ENCODE results near the gene COL16A1. TPM values are rescaled to one million over a fixed set of nuclear protein-coding genes. Genes with fewer than 3 reads are reported as not detected.

COL16A1 gene
- total RNA-seq, 1 donor from 2014 or later = 0.79 TPM

GRCh38 chr1:31733389-31734219 is 29.8 kb upstream of the COL16A1 start:
- no peak for DNase-seq (ENCODE audit: low read depth in 2 of 2)

GRCh38 chr1:31732751-31733289 is 29.0 kb upstream of the COL16A1 start:
- no peak for DNase-seq (ENCODE audit: low read depth in 2 of 2)

- DNase-seq (ENCODE audit: low read depth in 2 of 2) = no peak
These were observed 28.5 kb upstream of the COL16A1 start for GRCh38 chr1:31732343-31732742.

- DNase-seq (ENCODE audit: low read depth in 2 of 2) = no peak
These were observed 27.3 kb upstream of the COL16A1 start for GRCh38 chr1:31731049-31731565.

GRCh38 chr1:31730336-31731048 is 26.7 kb upstream of the COL16A1 start:
- no peak for DNase-seq (ENCODE audit: low read depth in 2 of 2)

GRCh38 chr1:31727849-31728248 is 24.0 kb upstream of the COL16A1 start:
- DNase-seq (ENCODE audit: low read depth in 2 of 2) = no peak

GRCh38 chr1:31727195-31727594 is 23.4 kb upstream of the COL16A1 start:
- no peak for DNase-seq (ENCODE audit: low read depth in 2 of 2)

GRCh38 chr1:31726715-31727114 is 22.9 kb upstream of the COL16A1 start:
- no peak for DNase-seq (ENCODE audit: low read depth in 2 of 2)

GRCh38 chr1:31725777-31726535 is 22.1 kb upstream of the COL16A1 start:
- DNase-seq (ENCODE audit: low read depth in 2 of 2) = no peak

GRCh38 chr1:31725134-31725533 is 21.3 kb upstream of the COL16A1 start:
- DNase-seq (ENCODE audit: low read depth in 2 of 2) = no peak

- DNase-seq (ENCODE audit: low read depth in 2 of 2) = peak; percentile 60 to 76
These were observed 20.1 kb upstream of the COL16A1 start for GRCh38 chr1:31723828-31724359.

- no peak for DNase-seq (ENCODE audit: low read depth in 2 of 2)
These were observed 14.6 kb upstream of the COL16A1 start for GRCh38 chr1:31718327-31718897.

- DNase-seq (ENCODE audit: low read depth in 2 of 2) = no peak
These were observed 13.5 kb upstream of the COL16A1 start for GRCh38 chr1:31717341-31717740.

- DNase-seq (ENCODE audit: low read depth in 2 of 2) = no peak
These were observed 12.0 kb upstream of the COL16A1 start for GRCh38 chr1:31715873-31716220.

- peak; percentile 82 to 86 for DNase-seq (ENCODE audit: low read depth in 2 of 2)
These were observed 11.5 kb upstream of the COL16A1 start for GRCh38 chr1:31715087-31715872.

GRCh38 chr1:31714442-31715086 is 10.7 kb upstream of the COL16A1 start:
- peak; percentile 60 to 66 for DNase-seq (ENCODE audit: low read depth in 2 of 2)

GRCh38 chr1:31712630-31713029 is 8.8 kb upstream of the COL16A1 start:
- peak; percentile 55 to 61 for DNase-seq (ENCODE audit: low read depth in 2 of 2)

- DNase-seq (ENCODE audit: low read depth in 2 of 2) = no peak
These were observed 8.3 kb upstream of the COL16A1 start for GRCh38 chr1:31712068-31712467.

GRCh38 chr1:31708324-31708723 is 4.5 kb upstream of the COL16A1 start:
- DNase-seq (ENCODE audit: low read depth in 2 of 2) = no peak

- peak; percentile 29 to 76 for DNase-seq (ENCODE audit: low read depth in 2 of 2)
These were observed 3.9 kb upstream of the COL16A1 start for GRCh38 chr1:31707711-31708110.

All from lung microvascular endothelial cell (primary cell).